Fibroblast of villous mesenchyme (primary cell): ENCODE results near the gene FAAP20. TPM values are rescaled to one million over a fixed set of nuclear protein-coding genes. Genes with fewer than 3 reads are reported as not detected.

ENCODE experiments used
- DNase-seq: peaks from one replicate; pipeline ENCODE4 v3.0.0-alpha.2; 2010; ENCODE audit warnings: low read depth
- H3K4me3 ChIP-seq: 2 replicates; pipeline ENCODE4 v1.5.1; 2011; ENCODE audit warnings: low read depth, mild to moderate bottlenecking, low read length
- CTCF ChIP-seq: IDR thresholded peaks from 2 replicates; pipeline ENCODE4 v1.5.1; 2012; ENCODE audit warnings: low read depth, mild to moderate bottlenecking, low read length; ENCODE audit not compliant: insufficient read depth
- total RNA-seq: library from RNA; depleted of rRNA; stranded (reverse); fragments of >200 nt; gene quantifications from 2 replicates; pipeline ENCODE4 v1.2.3, GENCODE V29; 2012

The FAAP20 gene
- total RNA-seq, 1 donor, result 20.7 TPM

GRCh38 chr1:2198571-2198970 is 4.0 kb upstream of the FAAP20 start:
- H3K4me3 ChIP-seq, result no peak overlapping the region
- DNase-seq, result no peak
- TF ChIP-seq CTCF, result no peak

DNA sequence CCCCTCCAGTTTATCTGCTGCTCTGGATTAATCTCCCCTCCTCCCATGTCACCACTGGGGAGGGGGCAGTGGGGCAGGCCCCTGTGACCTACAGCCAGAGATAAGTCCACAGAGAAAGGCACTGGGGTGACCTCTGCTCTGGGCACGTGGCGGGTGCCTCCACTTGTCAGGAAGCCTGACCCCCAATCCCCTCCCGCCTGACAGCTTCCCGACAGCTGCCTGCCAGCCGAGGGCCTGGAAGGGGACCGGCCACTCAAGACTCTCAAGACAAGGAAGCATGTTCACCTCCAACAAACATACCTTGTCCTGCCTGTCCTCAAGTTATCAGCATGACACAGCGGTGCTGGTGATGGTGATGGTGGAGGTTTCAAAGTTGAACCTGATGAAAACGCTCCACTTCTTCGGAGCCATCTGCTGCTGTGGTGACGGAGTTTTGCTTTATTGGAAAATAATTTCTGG is 3.2 kb upstream of the FAAP20 start:
- no peak for DNase-seq
- no peak for TF ChIP-seq CTCF
- H3K4me3 ChIP-seq, result no peak overlapping the region

GRCh38 chr1:2196901-2197638 is 2.5 kb upstream of the FAAP20 start:
- H3K4me3 ChIP-seq, result no peak overlapping the region
- no peak for TF ChIP-seq CTCF
- DNase-seq, result no peak

DNA sequence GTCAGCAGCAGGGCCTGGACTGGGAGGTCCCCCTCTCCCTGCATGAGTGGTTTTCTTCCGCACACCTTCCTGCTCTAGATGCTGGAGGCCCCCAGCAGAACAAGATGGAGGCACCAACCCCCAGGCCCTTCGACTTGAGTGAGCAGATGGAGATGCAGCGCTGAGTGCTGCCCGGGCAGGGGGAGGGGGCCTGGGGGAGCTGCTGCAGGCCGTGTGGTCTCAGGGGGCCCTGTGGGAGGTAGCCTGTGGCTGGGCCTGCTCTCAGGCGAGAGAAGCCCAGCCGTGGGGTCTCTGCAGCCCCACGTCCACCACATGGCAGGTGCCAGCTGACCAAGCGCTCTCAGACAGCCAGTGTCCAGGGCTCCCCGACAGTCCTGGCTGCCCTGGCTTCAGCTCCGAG is 1.2 kb upstream of the FAAP20 start:
- H3K4me3 ChIP-seq, result no peak overlapping the region
- TF ChIP-seq CTCF, result no peak
- DNase-seq, result no peak

GRCh38 chr1:2194898-2195673 is 514 bp upstream of the FAAP20 start:
- peak overlapping the region; percentile 68 for H3K4me3 ChIP-seq
- peak; percentile 90 for TF ChIP-seq CTCF
- peak; percentile 89 for DNase-seq

- no peak for DNase-seq
- no peak for TF ChIP-seq CTCF
These were observed 874 bp downstream of the FAAP20 start for GRCh38 chr1:2193514-2194281.

More at GRCh38 chr1:2193514-2194281, 874 bp downstream of the FAAP20 start:
- peak overlapping the region; percentile 57 for H3K4me3 ChIP-seq
